ENCODE measurements around the gene PPFIA4.

PPFIA4 gene

DNA sequence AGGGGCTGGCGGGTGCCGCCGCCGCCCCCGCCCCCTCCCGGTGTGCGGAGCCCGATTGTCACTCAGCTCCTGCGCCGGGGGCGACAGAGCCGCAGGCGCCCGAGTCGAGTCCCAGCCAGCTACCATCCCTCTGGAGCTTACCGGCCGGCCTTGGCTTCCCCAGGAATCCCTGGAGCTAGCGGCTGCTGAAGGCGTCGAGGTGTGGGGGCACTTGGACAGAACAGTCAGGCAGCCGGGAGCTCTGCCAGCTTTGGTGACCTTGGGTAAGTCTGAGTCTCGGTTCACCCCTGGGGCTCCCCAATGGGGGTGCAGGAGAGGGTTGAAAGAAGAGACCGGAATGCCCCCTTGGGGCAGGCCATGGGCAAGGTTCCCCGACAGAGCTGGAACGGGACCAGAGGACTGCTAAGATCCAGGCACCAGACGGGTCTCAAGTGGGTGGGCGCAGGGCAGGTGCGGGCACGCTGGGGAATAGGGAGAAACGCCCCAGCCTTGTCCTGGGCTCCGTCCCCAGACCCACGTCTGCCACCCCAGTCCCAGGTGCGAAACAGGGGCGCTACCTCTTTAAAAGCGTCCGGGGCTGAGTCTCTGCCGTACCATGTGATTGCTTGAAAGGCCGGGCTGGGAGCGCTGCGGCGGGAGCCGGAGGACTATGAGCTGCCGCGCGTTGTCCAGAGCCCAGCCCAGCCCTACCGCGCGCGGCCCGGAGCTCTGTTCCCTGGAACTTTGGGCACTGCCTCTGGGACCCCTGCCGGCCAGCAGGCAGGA lies 101.6 kb downstream of the PPFIA4 start, which contains the start of gene ADORA1:
Gene ADORA1 (plus strand): TSS at position 61 of the 765 bp plus-strand sequence. CDS start 1,116 bp downstream, outside the sequence.
- no peak for DNase-seq (ENCODE audit: extremely low spot score)
- TF ChIP-seq, protein P1, sequence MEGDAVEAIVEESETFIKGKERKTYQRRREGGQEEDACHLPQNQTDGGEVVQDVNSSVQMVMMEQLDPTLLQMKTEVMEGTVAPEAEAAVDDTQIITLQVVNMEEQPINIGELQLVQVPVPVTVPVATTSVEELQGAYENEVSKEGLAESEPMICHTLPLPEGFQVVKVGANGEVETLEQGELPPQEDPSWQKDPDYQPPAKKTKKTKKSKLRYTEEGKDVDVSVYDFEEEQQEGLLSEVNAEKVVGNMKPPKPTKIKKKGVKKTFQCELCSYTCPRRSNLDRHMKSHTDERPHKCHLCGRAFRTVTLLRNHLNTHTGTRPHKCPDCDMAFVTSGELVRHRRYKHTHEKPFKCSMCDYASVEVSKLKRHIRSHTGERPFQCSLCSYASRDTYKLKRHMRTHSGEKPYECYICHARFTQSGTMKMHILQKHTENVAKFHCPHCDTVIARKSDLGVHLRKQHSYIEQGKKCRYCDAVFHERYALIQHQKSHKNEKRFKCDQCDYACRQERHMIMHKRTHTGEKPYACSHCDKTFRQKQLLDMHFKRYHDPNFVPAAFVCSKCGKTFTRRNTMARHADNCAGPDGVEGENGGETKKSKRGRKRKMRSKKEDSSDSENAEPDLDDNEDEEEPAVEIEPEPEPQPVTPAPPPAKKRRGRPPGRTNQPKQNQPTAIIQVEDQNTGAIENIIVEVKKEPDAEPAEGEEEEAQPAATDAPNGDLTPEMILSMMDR (IDR thresholded peaks at IDR 0.05; ENCODE audit: control extremely low read depth, extremely low read depth, low read depth, missing control alignments) = no peak
- CTCF ChIA-PET = interaction anchor here (1.2 to 1.9 kb wide), 3 partner anchors 10 to 88 kb away, joined by 3 to 8 read pairs (median 6); no protein-coding TSS in a partner anchor
- POLR2A ChIA-PET = no interaction called here

DNA sequence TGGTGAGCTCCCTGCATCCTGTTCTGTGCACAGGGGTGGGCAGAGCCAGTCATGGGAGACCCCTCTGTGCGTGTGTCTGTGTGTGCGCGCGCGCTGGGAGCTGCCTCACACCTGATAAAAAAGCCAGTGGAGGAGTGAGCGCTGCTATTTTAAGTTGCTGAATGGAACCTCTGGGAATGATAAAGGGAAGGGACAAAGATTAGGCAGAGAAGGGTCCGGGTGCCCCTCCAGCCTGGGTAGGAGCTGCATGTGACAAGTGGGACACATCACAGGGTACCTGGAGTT lies 102.1 kb downstream of the PPFIA4 start:
- POLR2A ChIA-PET = no interaction called here
- DNase-seq (ENCODE audit: extremely low spot score) = no peak
- TF ChIP-seq, protein P1 (IDR thresholded peaks at IDR 0.05; ENCODE audit: control extremely low read depth, extremely low read depth, low read depth, missing control alignments) = no peak
- CTCF ChIA-PET = interaction anchor here (1.2 to 1.9 kb wide), 3 partner anchors 10 to 88 kb away, joined by 3 to 8 read pairs (median 6); no protein-coding TSS in a partner anchor

Data from GM10248 (cell line).